Kidney epithelial cell (primary cell): Measurements from ENCODE around the gene PSAT1. TPM values are rescaled to one million over a fixed set of nuclear protein-coding genes. Genes with fewer than 3 reads are reported as not detected.
A peak's percentile ranks its signal among the peaks of the same experiment; 100 is the strongest.

Experiments used
- DNase-seq: peaks from one replicate; pipeline ENCODE4 v3.0.0-alpha.2; 2010; ENCODE audit warnings: low read depth
- H3K27me3 ChIP-seq: 2 replicates; pipeline ENCODE4 v1.6.0; 2011; ENCODE audit warnings: low read length; ENCODE audit not compliant: control insufficient read depth, insufficient read depth
- H3K36me3 ChIP-seq: 2 replicates; pipeline ENCODE4 v1.5.1; 2011; ENCODE audit warnings: low read length; ENCODE audit not compliant: control insufficient read depth, insufficient read depth
- H3K4me3 ChIP-seq: 2 replicates; pipeline ENCODE4 v1.5.1; 2011; ENCODE audit warnings: low read depth, mild to moderate bottlenecking, control low read depth, low read length
- total RNA-seq: library from RNA; depleted of rRNA; stranded (reverse); fragments of >200 nt; gene quantifications from 2 replicates; pipeline ENCODE4 v1.2.3, GENCODE V29; 2015
- TF ChIP-seq, protein P1 (sequence below): IDR thresholded peaks from 2 replicates; pipeline ENCODE4 v1.5.1; 2011; ENCODE audit warnings: mild to moderate bottlenecking, moderate library complexity, low read length, control low read depth, inconsistent platforms; ENCODE audit not compliant: insufficient read depth, poor library complexity, severe bottlenecking

Gene PSAT1
- 259 and 265 TPM in 2 replicates for total RNA-seq

DNA sequence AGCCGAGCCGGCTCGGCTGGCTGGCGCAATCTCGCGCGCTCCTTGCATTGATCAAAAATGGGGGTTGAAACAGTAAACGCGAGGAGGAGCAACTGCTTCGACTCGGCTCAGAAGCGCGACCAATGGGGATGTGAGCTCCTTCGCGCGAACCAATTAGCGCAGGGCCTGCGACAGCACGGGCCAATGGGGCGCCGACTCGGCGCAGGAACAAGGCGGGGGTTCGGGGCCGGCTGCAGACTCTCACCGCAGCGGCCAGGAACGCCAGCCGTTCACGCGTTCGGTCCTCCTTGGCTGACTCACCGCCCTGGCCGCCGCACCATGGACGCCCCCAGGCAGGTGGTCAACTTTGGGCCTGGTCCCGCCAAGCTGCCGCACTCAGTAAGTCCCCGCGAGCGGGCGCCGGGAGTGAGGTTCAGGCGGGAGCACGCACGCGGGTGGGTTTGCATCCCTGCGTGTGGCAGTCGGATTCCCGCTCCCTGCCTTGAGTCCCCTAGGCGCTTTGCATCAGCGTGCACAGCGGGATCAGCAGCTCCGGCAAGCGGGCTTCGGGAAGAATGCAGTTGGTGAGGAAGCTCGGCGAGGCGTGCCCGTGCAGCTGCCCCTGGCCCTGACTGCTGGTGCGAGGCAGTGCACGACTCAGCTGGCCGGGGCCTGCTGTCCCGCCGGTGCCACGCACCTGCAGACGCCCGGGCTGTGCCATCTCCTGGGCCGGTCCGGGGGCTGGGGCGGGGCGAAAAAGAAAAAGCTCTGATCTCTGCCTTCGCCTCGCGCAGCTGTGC is at the start of gene PSAT1:
TSS of gene PSAT1 (plus strand) at position 233 of the 779 bp plus-strand sequence. CDS start at position 319, 86 bp downstream.
- peak; percentile 90 for DNase-seq
- no peaks in the 10 kb centered on the region for H3K27me3 ChIP-seq
- peak within 1 kb of the TSS; percentile 76 for H3K4me3 ChIP-seq
- TF ChIP-seq, protein P1, sequence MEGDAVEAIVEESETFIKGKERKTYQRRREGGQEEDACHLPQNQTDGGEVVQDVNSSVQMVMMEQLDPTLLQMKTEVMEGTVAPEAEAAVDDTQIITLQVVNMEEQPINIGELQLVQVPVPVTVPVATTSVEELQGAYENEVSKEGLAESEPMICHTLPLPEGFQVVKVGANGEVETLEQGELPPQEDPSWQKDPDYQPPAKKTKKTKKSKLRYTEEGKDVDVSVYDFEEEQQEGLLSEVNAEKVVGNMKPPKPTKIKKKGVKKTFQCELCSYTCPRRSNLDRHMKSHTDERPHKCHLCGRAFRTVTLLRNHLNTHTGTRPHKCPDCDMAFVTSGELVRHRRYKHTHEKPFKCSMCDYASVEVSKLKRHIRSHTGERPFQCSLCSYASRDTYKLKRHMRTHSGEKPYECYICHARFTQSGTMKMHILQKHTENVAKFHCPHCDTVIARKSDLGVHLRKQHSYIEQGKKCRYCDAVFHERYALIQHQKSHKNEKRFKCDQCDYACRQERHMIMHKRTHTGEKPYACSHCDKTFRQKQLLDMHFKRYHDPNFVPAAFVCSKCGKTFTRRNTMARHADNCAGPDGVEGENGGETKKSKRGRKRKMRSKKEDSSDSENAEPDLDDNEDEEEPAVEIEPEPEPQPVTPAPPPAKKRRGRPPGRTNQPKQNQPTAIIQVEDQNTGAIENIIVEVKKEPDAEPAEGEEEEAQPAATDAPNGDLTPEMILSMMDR = peak; percentile 6
- no peaks in the 10 kb centered on the region for H3K36me3 ChIP-seq

DNA sequence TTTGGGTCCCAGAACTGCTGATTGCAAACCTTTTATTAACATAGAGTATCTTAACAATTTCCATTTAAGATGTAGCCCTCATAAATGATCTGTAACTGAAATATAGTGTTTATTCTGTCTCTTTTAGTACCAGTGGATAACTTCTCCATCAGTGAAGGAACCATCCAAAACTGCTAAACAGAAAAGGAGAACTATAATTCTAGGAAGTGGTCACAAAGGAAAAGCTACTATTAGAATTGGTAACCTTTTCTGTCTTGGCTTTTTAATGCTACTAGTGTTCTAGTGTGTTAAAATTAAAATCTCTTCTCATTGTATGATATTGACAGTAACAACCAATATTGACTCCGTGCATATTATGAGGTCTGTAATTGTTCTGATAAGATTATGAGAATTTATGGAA is 48.3 kb upstream of the PSAT1 start:
- no peaks in the 10 kb centered on the region for H3K27me3 ChIP-seq
- TF ChIP-seq, protein P1 = no peak
- no peaks in the 10 kb centered on the region for H3K36me3 ChIP-seq
- no peak for DNase-seq
- no peak overlapping the region for H3K4me3 ChIP-seq

DNA sequence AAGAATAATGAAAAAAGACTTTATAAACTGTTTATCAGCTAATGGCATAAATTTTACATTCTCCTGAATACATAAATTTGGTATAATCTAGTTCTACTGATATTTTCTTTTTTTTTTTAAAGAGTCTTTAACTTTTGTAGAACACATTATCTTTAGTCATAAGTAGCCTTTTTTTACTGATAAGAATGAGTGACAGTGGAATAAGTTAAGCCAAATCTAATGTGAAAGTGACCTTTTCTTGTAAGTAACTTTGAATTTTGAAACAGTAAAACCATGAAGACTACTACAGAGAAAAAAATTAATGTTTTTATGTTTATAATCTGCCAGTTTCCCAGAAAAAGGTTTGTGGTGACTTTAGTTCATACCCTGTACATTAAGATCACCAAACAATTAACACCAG is 47.4 kb upstream of the PSAT1 start:
- no peak for DNase-seq
- Histone ChIP-seq H3K36me3 (no peaks in the 10 kb centered on the region), H3K27me3 (no peaks in the 10 kb centered on the region), H3K4me3 (no peak overlapping the region)
- TF ChIP-seq, protein P1 = no peak

DNA sequence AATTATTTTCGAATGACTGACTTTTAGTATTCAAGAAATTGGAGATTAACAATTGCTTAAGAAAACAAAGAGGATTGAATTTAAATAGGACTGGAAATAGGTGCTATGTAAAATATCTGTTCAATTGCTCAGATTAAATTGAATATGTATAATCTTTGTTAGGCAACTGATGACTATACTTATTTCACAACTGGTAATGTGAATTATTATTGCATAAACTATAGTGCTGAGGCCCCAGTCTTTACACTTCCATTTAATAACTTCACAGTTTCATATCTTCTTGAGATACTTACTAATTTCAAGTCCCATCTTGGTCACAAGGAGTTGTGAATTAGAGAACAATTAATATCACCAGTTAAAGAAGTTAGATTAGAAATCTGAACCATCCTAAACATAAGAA is 44.3 kb upstream of the PSAT1 start:
- no peaks in the 10 kb centered on the region for H3K36me3 ChIP-seq

DNA sequence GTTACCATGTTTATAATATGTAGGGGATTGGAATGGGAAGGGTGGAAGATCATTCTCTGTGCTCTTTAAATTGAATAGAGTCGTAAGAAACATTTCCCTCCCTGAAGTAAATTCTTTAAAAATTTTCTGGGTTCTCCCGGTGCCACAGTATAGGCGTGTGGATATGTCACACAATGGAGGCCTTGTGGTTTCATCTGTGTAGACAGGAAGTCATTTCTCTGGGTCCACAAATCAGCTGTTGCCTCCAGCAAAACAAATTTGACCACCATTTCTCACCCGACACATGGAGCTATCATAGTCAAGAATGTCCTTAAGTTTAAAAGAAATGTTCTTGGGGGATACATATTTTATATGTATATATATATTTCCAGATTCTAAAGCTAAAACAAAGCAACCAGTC is 43.6 kb upstream of the PSAT1 start:
- Histone ChIP-seq H3K36me3 (no peaks in the 10 kb centered on the region), H3K27me3 (no peaks in the 10 kb centered on the region), H3K4me3 (no peak overlapping the region)
- TF ChIP-seq, protein P1 = no peak
- no peak for DNase-seq

More for the DNA sequence above, 44.3 kb upstream of the PSAT1 start:
- TF ChIP-seq, protein P1 = no peak
- Histone ChIP-seq H3K27me3 (no peaks in the 10 kb centered on the region), H3K4me3 (no peak overlapping the region)
- DNase-seq = no peak

DNA sequence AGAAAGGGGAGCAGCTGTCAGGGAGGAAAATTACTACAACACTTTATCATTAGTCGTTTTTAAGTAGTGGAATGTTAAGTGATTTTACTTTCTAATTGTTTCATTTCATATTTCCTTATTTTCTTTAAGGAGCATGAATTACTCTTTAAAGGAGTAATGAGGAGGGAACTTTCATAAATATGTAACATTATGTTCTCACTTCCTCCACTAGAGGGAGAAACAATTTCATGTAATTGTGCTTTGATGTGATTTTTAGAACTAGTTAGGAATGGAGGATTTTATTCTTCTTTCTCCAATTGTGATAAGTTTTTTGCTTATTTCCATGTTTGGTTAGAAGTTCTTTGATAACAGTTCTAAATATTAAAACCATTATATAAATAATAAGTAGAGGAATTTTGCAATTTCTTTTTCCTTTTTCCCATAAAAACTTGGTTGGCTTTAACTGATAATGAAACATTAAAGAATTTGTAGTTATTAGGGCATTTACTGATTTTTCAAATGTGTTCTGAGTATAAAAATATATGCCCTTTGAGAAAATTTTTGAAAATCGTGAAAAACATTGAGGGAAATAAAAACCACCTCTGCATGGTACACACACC is 35.4 kb upstream of the PSAT1 start:
- TF ChIP-seq, protein P1 = peak; percentile 25
- no peak overlapping the region for H3K4me3 ChIP-seq
- no peak for DNase-seq
- H3K36me3 ChIP-seq = no peaks in the 10 kb centered on the region
- H3K27me3 ChIP-seq = no peaks in the 10 kb centered on the region
